ENCODE measurements around the gene TAOK1.
A peak's percentile ranks its signal among the peaks of the same experiment; 100 is the strongest.

TAOK1 gene

DNA sequence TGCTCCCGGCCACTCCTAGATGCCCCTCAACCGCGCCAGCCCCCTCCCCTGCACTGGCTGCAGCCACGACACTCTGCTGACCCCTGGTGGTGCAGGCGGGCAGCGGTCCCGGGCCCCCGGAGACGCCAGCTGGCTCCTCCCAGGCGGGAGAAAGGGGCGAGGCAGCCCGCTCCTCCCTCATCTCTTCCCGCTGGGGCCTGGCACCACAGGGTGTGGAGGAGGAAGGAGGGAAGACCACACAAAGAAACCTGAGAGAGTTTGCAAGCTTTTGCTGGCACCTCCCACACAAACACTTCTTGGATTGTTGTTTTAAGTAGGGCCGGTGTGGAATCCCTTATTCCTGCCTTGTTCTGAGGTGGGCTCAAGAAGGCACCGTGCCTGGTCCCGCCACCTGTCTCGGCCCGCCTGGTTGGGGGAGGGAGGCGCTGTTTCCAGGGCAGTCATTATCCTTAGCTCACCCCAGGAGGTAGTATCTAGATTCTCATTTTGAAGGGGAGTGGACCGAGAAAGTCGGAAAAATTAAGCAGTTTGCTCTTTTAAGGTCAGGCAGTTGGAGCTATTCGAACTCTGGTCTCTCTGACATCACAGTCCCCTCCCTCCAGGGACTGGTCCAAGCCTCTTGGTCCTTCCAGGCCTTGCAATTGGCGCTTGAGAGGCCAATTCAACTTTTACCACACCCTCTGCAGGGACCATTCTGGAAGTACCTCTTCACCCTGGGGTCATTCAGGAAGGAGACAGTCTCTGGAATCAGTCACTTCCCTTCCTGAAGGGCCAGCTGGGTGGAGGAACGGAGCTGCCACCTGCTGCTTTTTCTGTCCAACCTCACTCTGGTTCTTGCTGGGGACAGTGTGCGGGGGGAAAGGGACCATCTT lies 201.8 kb downstream of the TAOK1 start:
- H3K4me3 ChIP-seq (ENCODE audit: low read depth, low read length) = peak overlapping the region; percentile 31
- DNase-seq (ENCODE audit: low read depth) = no peak
- in situ Hi-C loops (cut with HindIII; ENCODE audit: low sequenced_read_pairs) = no loop called here
- TF ChIP-seq, protein P1, sequence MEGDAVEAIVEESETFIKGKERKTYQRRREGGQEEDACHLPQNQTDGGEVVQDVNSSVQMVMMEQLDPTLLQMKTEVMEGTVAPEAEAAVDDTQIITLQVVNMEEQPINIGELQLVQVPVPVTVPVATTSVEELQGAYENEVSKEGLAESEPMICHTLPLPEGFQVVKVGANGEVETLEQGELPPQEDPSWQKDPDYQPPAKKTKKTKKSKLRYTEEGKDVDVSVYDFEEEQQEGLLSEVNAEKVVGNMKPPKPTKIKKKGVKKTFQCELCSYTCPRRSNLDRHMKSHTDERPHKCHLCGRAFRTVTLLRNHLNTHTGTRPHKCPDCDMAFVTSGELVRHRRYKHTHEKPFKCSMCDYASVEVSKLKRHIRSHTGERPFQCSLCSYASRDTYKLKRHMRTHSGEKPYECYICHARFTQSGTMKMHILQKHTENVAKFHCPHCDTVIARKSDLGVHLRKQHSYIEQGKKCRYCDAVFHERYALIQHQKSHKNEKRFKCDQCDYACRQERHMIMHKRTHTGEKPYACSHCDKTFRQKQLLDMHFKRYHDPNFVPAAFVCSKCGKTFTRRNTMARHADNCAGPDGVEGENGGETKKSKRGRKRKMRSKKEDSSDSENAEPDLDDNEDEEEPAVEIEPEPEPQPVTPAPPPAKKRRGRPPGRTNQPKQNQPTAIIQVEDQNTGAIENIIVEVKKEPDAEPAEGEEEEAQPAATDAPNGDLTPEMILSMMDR (IDR thresholded peaks at IDR 0.05; ENCODE audit: low read depth, low read length, missing control alignments) = peak; percentile 98

DNA sequence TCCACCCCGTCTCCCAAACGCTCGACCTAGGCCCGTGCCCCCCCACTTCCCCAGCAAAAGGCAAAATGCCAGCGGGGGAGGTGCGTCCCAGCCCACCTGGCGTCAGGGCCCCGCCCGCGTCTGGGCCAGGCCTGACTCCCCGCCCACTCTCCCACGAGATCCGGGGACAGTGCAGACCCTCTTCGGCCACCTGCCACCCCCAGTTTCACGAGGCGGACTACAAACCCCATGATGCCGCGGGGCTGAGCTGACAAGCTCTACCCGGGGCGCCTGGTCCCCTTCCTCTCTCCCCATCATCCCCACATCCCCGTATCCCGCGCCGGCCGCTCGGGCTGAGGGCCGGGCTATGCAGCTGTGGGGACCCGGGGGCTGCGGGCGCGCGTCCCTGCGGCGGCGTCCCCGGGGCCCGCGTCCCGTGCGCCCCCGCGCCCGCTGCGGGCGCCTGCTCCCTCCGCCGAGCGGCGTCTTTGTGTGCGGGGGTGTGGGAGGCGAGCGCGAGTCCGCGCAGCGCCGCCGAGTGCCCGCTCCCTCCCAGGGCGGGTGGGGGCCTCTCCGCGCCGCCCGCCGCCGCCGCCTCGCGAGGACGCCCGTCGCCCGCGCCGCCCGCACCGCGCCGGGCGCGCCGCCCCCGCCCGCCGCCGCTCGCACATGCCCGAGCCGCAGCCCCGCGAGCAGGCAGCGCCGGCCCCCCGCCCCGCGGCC lies 202.8 kb downstream of the TAOK1 start, which contains the start of gene ANKRD13B:
Gene ANKRD13B, plus strand, starts transcription at position 283 of the 702 bp plus-strand sequence. CDS start 490 bp downstream, outside the sequence.
- DNase-seq (ENCODE audit: low read depth) = no peak
- TF ChIP-seq, protein P1 (IDR thresholded peaks at IDR 0.05; ENCODE audit: low read depth, low read length, missing control alignments) = no peak
- in situ Hi-C loops (cut with HindIII; ENCODE audit: low sequenced_read_pairs) = no loop called here
- peak within 1 kb of the TSS; percentile 53 for H3K4me3 ChIP-seq (ENCODE audit: low read depth, low read length)

DNA sequence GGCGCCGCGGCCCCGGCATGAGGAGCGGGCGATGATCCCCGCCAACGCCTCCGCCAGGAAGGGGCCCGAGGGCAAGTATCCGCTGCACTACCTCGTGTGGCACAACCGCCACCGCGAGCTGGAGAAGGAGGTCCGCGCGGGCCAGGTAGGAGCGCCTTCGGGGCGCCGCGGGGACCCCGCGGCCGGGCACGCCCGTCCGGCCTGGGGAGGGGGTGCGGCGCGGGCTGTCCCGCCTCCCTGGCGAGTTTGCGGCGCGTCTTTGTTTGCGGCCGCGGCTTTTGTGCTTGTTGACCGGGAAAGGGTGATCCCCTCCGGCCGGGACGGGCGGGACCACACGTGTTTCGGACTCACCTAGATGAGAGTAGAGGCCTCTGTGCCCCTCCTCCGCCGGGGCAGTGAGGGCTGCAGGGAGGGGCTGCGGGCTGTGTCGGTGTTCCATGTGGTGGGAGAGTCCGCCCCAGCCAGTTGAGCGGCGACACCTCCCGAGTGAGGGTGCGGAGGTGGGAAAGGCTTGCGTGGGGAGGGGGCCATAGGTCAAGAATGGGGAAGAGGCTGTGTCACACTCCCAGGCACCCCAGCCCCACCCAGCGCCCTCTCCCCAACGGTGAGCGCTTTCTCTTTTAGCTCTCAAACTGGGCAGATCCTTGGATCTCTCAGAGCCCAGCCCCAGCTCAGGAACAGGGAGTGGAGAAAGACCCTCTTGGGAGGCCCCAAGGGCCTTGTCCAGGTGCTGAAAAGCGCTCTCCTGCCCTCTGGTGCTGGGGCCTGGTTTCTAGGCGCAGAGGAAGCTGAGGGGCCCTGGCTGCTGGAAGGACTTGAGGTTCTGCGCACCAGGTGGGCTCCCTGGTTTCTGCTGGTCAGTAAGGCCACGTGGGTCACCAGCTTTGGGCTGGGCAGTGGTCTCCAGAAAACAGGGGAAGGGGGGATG lies 203.7 kb downstream of the TAOK1 start:
- TF ChIP-seq, protein P1 (IDR thresholded peaks at IDR 0.05; ENCODE audit: low read depth, low read length, missing control alignments) = peak; percentile 31
- in situ Hi-C loops (cut with HindIII; ENCODE audit: low sequenced_read_pairs) = no loop called here
- peak overlapping the region; percentile 47 for H3K4me3 ChIP-seq (ENCODE audit: low read depth, low read length)

DNA sequence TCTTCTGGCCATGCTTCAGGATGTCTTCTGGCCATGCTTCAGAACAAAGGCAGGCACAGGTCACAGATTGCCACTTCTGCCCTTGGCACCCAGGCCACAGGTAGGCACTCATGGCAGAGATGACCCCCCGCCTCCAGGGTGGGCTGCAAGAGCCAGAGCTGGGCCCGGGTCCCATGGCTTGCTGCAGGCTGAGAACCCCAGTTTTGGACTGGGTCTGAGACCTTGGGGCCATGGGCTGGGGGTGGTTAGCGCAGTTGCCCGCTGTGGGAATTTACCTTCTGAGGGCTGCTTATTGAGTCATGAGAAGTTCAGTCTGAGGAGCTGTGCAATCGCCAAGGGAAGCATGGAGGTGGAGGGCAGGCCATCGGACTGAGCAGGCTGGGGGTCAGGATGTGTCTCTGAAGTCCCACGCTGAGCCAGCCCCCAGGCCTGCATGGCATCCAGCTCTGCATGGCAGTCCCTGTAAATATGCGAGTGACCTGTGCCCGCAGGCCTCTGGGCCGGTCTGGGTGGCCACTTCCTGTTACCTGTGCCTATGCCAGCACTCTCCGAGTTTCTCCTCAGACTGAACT lies 204.4 kb downstream of the TAOK1 start:
- in situ Hi-C loops (cut with HindIII; ENCODE audit: low sequenced_read_pairs) = no loop called here
- H3K4me3 ChIP-seq (ENCODE audit: low read depth, low read length) = peak overlapping the region; percentile 47
- no peak for DNase-seq (ENCODE audit: low read depth)
- TF ChIP-seq, protein P1 (IDR thresholded peaks at IDR 0.05; ENCODE audit: low read depth, low read length, missing control alignments) = no peak

More for the DNA sequence above, 203.7 kb downstream of the TAOK1 start:
- no peak for DNase-seq (ENCODE audit: low read depth)

DNA sequence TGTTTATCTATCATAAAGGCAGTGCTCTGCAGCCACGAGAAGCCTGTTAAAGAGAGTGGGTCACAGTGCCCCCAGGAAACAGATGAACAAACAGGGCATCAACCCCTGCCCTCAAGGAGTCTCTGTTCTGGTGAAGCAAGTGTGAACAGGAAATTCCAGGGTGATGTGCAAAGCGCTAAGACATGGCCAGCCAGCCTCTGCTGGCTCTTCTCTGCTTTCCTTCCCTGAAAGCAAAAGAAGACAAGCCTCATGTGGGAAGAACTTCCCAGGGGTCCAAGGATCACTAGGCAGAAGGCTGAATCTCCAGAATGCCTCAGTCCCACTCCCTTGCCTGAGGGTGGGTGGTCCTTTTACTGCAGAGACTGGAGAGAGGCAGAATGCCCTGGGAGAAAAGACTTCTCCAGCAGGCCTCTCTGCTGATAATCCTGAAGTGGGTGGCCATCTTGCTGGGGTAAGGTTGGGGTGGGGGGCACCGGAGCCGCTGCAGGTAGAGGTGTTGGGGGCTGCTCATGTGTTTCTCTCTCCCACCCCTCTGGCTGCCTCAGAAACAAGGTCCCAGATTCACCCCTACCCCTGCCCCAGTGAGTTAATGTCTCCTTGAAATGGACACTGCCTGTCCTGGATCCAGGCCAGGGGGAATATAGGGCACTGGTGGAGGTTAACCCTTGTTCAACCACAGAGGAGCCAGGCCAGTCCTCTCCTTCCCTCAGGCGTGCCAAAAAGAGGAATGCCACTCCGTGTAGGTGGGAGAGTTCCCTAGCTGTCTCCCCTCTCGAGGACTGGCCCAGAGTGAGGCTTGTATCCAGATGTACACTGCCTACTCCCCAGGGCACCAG lies 205.2 kb downstream of the TAOK1 start:
- TF ChIP-seq, protein P1 (IDR thresholded peaks at IDR 0.05; ENCODE audit: low read depth, low read length, missing control alignments) = no peak
- in situ Hi-C loops (cut with HindIII; ENCODE audit: low sequenced_read_pairs) = no loop called here
- DNase-seq (ENCODE audit: low read depth) = no peak
- no peak overlapping the region for H3K4me3 ChIP-seq (ENCODE audit: low read depth, low read length)

All from astrocyte of the cerebellum (primary cell).